H1 (cell line): ENCODE results near the gene CACNA2D1. TPM values are rescaled to one million over a fixed set of nuclear protein-coding genes. Genes with fewer than 3 reads are reported as not detected.

Source experiments
- CTCF ChIA-PET: fragments of 300-600 bp; sonication (Branson Sonifier 250); formaldehyde crosslinking; loops from one replicate; lab custom pipeline; 2021; ENCODE audit not compliant: partially characterized antibody; lab: Charles Lee
- POLR2A ChIA-PET: fragments of 300-600 bp; sonication (Branson Sonifier 250); formaldehyde crosslinking; loops from one replicate; lab custom pipeline; 2021; ENCODE audit warnings: inconsistent platforms; ENCODE audit not compliant: partially characterized antibody; lab: Charles Lee
- DNase-seq, 2 experiments: peaks; one replicate each; pipeline versions ENCODE4 v3.0.0 to v3.0.0-alpha.2; 2010 to 2022; ENCODE audit warnings: low spot score in 2 of 2, low read depth in 1 of 2, mixed read lengths in 1 of 2
- FAIRE-seq: peaks from 2 replicates; lab custom pipeline; 2011; peaks lifted over from hg19 to GRCh38; lab: Jason Lieb, UNC
- H2AFZ ChIP-seq: 2 replicates; pipeline ENCODE4 v1.8.1; 2012; ENCODE audit warnings: low read length, inconsistent platforms
- H2AK5ac ChIP-seq: 2 replicates; pipeline ENCODE4 v1.6.1; 2013; ENCODE audit warnings: low read depth, low read length
- H2BK120ac ChIP-seq: replicated peaks from 2 replicates; pipeline ENCODE3; 2013; ENCODE audit warnings: low read depth, low read length, inconsistent platforms
- H2BK12ac ChIP-seq: 2 replicates; pipeline ENCODE4 v1.6.1; 2013; ENCODE audit warnings: low read depth, low read length
- H2BK15ac ChIP-seq: 2 replicates; pipeline ENCODE4 v1.6.1; 2013; ENCODE audit warnings: low read length
- H2BK20ac ChIP-seq: 2 replicates; pipeline ENCODE4 v1.6.1; 2013; ENCODE audit warnings: low read length
- H2BK5ac ChIP-seq: 2 replicates; pipeline ENCODE4 v1.6.1; 2013; ENCODE audit warnings: low read depth, low read length
- H3K14ac ChIP-seq: 2 replicates; pipeline ENCODE4 v1.6.1; 2013; ENCODE audit warnings: inconsistent platforms; ENCODE audit not compliant: insufficient read length
- H3K18ac ChIP-seq: 2 replicates; pipeline ENCODE4 v1.6.1; 2013; ENCODE audit warnings: low read length; ENCODE audit errors: extremely low read depth
- H3K23ac ChIP-seq: 2 replicates; pipeline ENCODE4 v1.6.1; 2013; ENCODE audit warnings: inconsistent platforms; ENCODE audit not compliant: insufficient read length
- H3K23me2 ChIP-seq: 2 replicates; pipeline ENCODE4 v1.6.1; 2013; ENCODE audit warnings: low read depth, low read length
- H3K27ac ChIP-seq: 2 replicates; pipeline ENCODE4 v1.6.1; 2011; ENCODE audit warnings: low read depth, low read length, inconsistent platforms
- H3K27me3 ChIP-seq, 4 experiments: replicated peaks in 1 of 4; 1 replicate in 1 of 4; 2 replicates in 3 of 4; pipeline versions ENCODE4 v1.6.1 to v1.8.1; 2011 to 2013; ENCODE audit warnings: low read length in 3 of 4, mild to moderate bottlenecking in 3 of 4, inconsistent platforms in 2 of 4, mixed read lengths in 2 of 4, moderate library complexity in 1 of 4; ENCODE audit not compliant: control insufficient read depth in 3 of 4, insufficient read depth in 3 of 4; ENCODE audit errors: extremely low read depth in 1 of 4
- H3K36me3 ChIP-seq, 4 experiments: 2 replicates each; pipeline versions ENCODE4 v1.6.1 to v1.8.1; 2011 to 2013; ENCODE audit warnings: mild to moderate bottlenecking in 4 of 4, low read length in 3 of 4, moderate library complexity in 2 of 4, control low read depth in 1 of 4, inconsistent platforms in 1 of 4; ENCODE audit not compliant: insufficient read depth in 4 of 4, control insufficient read depth in 2 of 4
- H3K4ac ChIP-seq: replicated peaks from 2 replicates; pipeline ENCODE3; 2013; ENCODE audit warnings: low read length, low read depth, mixed read lengths, inconsistent platforms; ENCODE audit not compliant: insufficient read length
- H3K4me1 ChIP-seq, 4 experiments: replicated peaks in 1 of 4; 1 replicate in 1 of 4; 2 replicates in 3 of 4; pipeline versions ENCODE4 v1.6.1 to v1.8.1; 2011 to 2013; ENCODE audit warnings: low read length in 3 of 4, inconsistent platforms in 2 of 4, mixed read lengths in 1 of 4; ENCODE audit not compliant: insufficient read depth in 4 of 4, control insufficient read depth in 3 of 4
- H3K4me2 ChIP-seq, 2 experiments: 2 replicates each; pipeline versions ENCODE4 v1.6.1 to v1.8.1; 2011 to 2013; ENCODE audit warnings: low read depth in 2 of 2, low read length in 2 of 2, control low read depth in 1 of 2, inconsistent platforms in 1 of 2, mild to moderate bottlenecking in 1 of 2; ENCODE audit not compliant: insufficient read depth in 1 of 2
- H3K4me3 ChIP-seq, 4 experiments: fragments of 200-600, 300-600 bp in 1 of 4; sonication (generic), shearing (Covaris generic), sonication (Bioruptor Twin) in 1 of 4; 2 replicates each; pipeline versions ENCODE4 v1.5.1 to v1.8.1; 2011 to 2016; ENCODE audit warnings: low read length in 4 of 4, low read depth in 3 of 4, control low read depth in 2 of 4, inconsistent platforms in 2 of 4, mild to moderate bottlenecking in 2 of 4, mixed read lengths in 1 of 4, moderate library complexity in 1 of 4; ENCODE audit not compliant: insufficient read depth in 2 of 4; ENCODE audit errors: extremely low read depth in 1 of 4
- H3K56ac ChIP-seq: replicated peaks from 2 replicates; pipeline ENCODE3; 2013; ENCODE audit warnings: low read depth, mild to moderate bottlenecking, mixed read lengths, low read length, inconsistent platforms; ENCODE audit not compliant: insufficient read length
- H3K79me1 ChIP-seq: 2 replicates; pipeline ENCODE4 v1.6.1; 2013; ENCODE audit warnings: low read depth, low read length, control low read depth
- H3K79me2 ChIP-seq, 2 experiments: 2 replicates each; pipeline versions ENCODE4 v1.6.1 to v1.8.1; 2012 to 2013; ENCODE audit warnings: low read length in 2 of 2, mild to moderate bottlenecking in 2 of 2, inconsistent platforms in 1 of 2; ENCODE audit not compliant: insufficient read depth in 2 of 2, control insufficient read depth in 1 of 2
- H3K9ac ChIP-seq, 4 experiments: replicated peaks in 1 of 4; 1 replicate in 1 of 4; 2 replicates in 3 of 4; pipeline versions ENCODE4 v1.6.1 to v1.8.1; 2011 to 2013; ENCODE audit warnings: low read depth in 3 of 4, low read length in 3 of 4, control low read depth in 2 of 4, mild to moderate bottlenecking in 2 of 4, moderate library complexity in 2 of 4, inconsistent platforms in 1 of 4; ENCODE audit errors: extremely low read depth in 1 of 4
- H3K9me3 ChIP-seq, 2 experiments: 2 replicates each; pipeline versions ENCODE4 v1.6.1 to v1.8.1; 2012 to 2013; ENCODE audit warnings: mild to moderate bottlenecking in 2 of 2, moderate library complexity in 2 of 2, control low read depth in 1 of 2, inconsistent platforms in 1 of 2, low read depth in 1 of 2, low read length in 1 of 2, mixed read lengths in 1 of 2; ENCODE audit not compliant: insufficient read depth in 2 of 2
- H4K20me1 ChIP-seq, 2 experiments: replicated peaks in 1 of 2; 2 replicates each; pipeline versions ENCODE3 to v1.8.1; 2011 to 2013; ENCODE audit warnings: inconsistent platforms in 2 of 2, low read length in 2 of 2, mild to moderate bottlenecking in 1 of 2; ENCODE audit not compliant: insufficient read depth in 2 of 2, control insufficient read depth in 1 of 2
- H4K5ac ChIP-seq: 2 replicates; pipeline ENCODE4 v1.6.1; 2013; ENCODE audit warnings: low read length, low read depth, mixed read lengths, inconsistent platforms; ENCODE audit not compliant: insufficient read length
- H4K8ac ChIP-seq: 2 replicates; pipeline ENCODE4 v1.8.0; 2013; ENCODE audit warnings: mild to moderate bottlenecking, moderate library complexity, low read length, inconsistent platforms; ENCODE audit not compliant: insufficient read depth; ENCODE audit errors: extremely low read depth
- H4K91ac ChIP-seq: replicated peaks from 2 replicates; pipeline ENCODE3; 2013; ENCODE audit warnings: low read length, mixed read lengths, inconsistent platforms; ENCODE audit not compliant: insufficient read length
- CEBPB ChIP-seq: IDR thresholded peaks from 2 replicates; pipeline ENCODE4 v1.6.1; 2012; ENCODE audit warnings: low read depth, low read length
- KDM5A ChIP-seq: fragments of 200-600 bp; IDR thresholded peaks from 2 replicates; pipeline ENCODE4 v1.7.1; 2012; ENCODE audit warnings: mild to moderate bottlenecking, low read length, inconsistent platforms, mixed read lengths
- PHF8 ChIP-seq: fragments of 200-600 bp; sonication (generic); conservative IDR thresholded peaks from 2 replicates; pipeline ENCODE4 v1.7.1; 2012; ENCODE audit warnings: low read depth, mild to moderate bottlenecking, inconsistent platforms, low read length, moderate library complexity
- SAP30 ChIP-seq: fragments of 300-600 bp; sonication (generic); IDR thresholded peaks from 2 replicates; pipeline ENCODE4 v1.7.1; 2012; ENCODE audit warnings: low read length, moderate library complexity, mild to moderate bottlenecking, inconsistent platforms; ENCODE audit not compliant: insufficient read depth, insufficient replicate concordance
- SRF ChIP-seq: IDR thresholded peaks from 2 replicates; pipeline ENCODE4 v1.6.1; 2011; ENCODE audit warnings: mild to moderate bottlenecking, low read depth, low read length, moderate library complexity
- TBP ChIP-seq: IDR thresholded peaks from 2 replicates; pipeline ENCODE4 v1.6.1; 2011; ENCODE audit warnings: low read depth, low read length, improper control_type of control experiment
- WGBS, 2 experiments: shearing (Covaris generic) in 1 of 2; methylation state at CpG; one replicate each; pipeline versions ENCODE4 v1.1.6 to v1.1.7; 2013 to 2015; ENCODE audit warnings: low lambda C conversion rate in 2 of 2, mixed read lengths in 2 of 2, inconsistent platforms in 1 of 2, low coverage in 1 of 2, missing lambda C conversion rate in 1 of 2; ENCODE audit not compliant: insufficient replicate concordance in 2 of 2, insufficient coverage in 1 of 2, insufficient read length in 1 of 2; ENCODE audit errors: extremely low coverage in 1 of 2, missing lambda C conversion rate in 1 of 2; 5-methylcytosine and 5-hydroxymethylcytosine counted together
- polyA plus RNA-seq, 7 experiments: library from polyadenylated mRNA; depleted of rRNA in 3 of 7; stranded (reverse) in 5 of 7; unstranded in 2 of 7; fragments of >200 nt in 5 of 7; fragments of 200-250 nt in 2 of 7; gene quantifications; 1 replicate in 5 of 7; 2 replicates in 1 of 7; 4 replicates in 1 of 7; pipeline versions ENCODE4 v1.2.1 to v1.2.3, GENCODE V29; 2011 to 2013; ENCODE audit warnings: missing spikeins in 2 of 7, mixed read lengths in 2 of 7
- total RNA-seq: library from RNA; stranded (reverse); fragmentation: NEBNext Ultra II Directional; extraction: Animal tissue kit (Norgen Biotek cat#: 25700); gene quantifications from 2 replicates; pipeline ENCODE4 v1.2.1, GENCODE V29; 2021

CACNA2D1 gene
- total and polyA plus RNA-seq, 2 of the 8 experiments (the other 6 are each of a cell fraction or from before 2014, with no cell fraction given): 4.3 to 27.3 TPM

GRCh38 chr7:82183634-82184033 is 259.9 kb downstream of the CACNA2D1 start:
- Histone ChIP-seq H3K18ac (no peak overlapping the region), H3K9me3 (peaks cover 0 to under 1% of the 10 kb centered on the region in 2 experiments; a peak in 1 of 4 replicates), H3K14ac (no peak overlapping the region), H3K23me2 (no peaks in the 10 kb centered on the region), H3K4ac (no peak overlapping the region), H3K9ac (no peak overlapping the region), H3K79me2 (no peaks in the 10 kb centered on the region), H2BK120ac (no peak overlapping the region), H2BK20ac (no peak overlapping the region), H2AFZ (no peak overlapping the region), H3K36me3 (no peaks in the 10 kb centered on the region), H3K4me2 (no peak overlapping the region), H3K79me1 (no peaks in the 10 kb centered on the region), H2AK5ac (no peak overlapping the region), H3K23ac (no peak overlapping the region), H2BK5ac (no peak overlapping the region), H3K4me1 (peaks cover 0 to 14% (median 9%) of the 10 kb centered on the region in 4 experiments; a peak in 4 of 7 replicates), H3K27me3 (no peaks in the 10 kb centered on the region), H4K8ac (no peak overlapping the region), H4K91ac (no peak overlapping the region), H2BK12ac (no peak overlapping the region), H4K20me1 (no peaks in the 10 kb centered on the region), H3K4me3 (no peak overlapping the region), H4K5ac (no peak overlapping the region), H2BK15ac (no peak overlapping the region), H3K56ac (no peak overlapping the region), H3K27ac (no peak overlapping the region)
- FAIRE-seq: no peak
- 75% methylated on average over 4 of the region's 4 CpGs; no CpG with 5 or more reads in 1 of the 2 experiments for WGBS, 2 experiments
- ChIA-PET CTCF (interaction anchor here (0.6 kb wide), 1 partner anchor 929 kb away, joined by 4 read pairs; no protein-coding TSS in a partner anchor), POLR2A (no interaction called here)
- DNase-seq: no peak
- TF ChIP-seq CEBPB: no peak
- no peak for TF ChIP-seq SRF
- no peak for TF ChIP-seq KDM5A
- TF ChIP-seq PHF8: no peak
- TF ChIP-seq SAP30: no peak
- no peak for TF ChIP-seq TBP
